Measurements from ENCODE around the gene COMT. TPM values are rescaled to one million over a fixed set of nuclear protein-coding genes. Genes with fewer than 3 reads are reported as not detected.

The COMT gene
- total and polyA plus RNA-seq, 9 of the 15 experiments (the other 6 are each of a cell fraction or from before 2014, with no cell fraction given) = 12.5 to 351 (median 155) TPM

DNA sequence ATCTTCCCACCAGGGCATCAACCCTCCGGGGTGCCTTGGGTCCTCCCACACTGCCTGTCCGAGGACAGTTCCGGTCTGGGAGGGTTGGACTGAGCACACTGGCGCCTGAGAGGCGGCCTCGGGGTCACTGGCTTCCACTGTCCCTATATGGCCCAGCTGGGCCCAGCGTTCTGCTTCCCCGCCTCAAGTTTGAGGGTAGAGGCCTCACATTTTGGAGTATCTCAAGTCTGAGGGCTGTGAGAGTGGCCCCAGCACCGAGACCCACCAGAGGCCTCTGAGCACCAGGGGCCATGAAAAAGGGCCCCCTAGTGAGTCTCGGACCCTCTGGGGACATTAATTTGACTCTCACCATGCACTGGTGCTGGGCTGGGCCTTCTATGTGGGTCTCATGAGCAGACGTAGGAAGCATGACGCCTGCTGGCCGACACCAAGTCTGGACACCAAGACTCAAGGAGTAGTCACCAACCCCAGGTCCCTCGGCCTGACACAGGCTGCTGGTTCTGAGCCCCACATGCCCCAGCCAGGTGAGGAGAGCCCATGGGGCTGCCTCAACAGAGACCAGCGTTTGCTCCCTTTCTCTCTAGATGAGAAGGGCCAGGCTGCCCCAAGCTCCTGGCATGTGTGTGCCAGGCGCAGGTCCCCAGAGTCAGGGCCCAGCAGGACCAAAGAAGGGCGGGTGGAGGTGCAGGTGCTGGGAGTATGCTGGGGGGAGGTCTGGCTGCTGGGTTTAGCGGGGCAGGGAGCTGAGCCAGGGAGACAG is 47.6 kb downstream of the COMT start (continued):
- TF ChIP-seq, protein P1, sequence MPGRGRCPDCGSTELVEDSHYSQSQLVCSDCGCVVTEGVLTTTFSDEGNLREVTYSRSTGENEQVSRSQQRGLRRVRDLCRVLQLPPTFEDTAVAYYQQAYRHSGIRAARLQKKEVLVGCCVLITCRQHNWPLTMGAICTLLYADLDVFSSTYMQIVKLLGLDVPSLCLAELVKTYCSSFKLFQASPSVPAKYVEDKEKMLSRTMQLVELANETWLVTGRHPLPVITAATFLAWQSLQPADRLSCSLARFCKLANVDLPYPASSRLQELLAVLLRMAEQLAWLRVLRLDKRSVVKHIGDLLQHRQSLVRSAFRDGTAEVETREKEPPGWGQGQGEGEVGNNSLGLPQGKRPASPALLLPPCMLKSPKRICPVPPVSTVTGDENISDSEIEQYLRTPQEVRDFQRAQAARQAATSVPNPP (IDR thresholded peaks at IDR 0.05; ENCODE audit: borderline replicate concordance, insufficient read depth, insufficient read length) = no peak
- TF ChIP-seq, protein P2, sequence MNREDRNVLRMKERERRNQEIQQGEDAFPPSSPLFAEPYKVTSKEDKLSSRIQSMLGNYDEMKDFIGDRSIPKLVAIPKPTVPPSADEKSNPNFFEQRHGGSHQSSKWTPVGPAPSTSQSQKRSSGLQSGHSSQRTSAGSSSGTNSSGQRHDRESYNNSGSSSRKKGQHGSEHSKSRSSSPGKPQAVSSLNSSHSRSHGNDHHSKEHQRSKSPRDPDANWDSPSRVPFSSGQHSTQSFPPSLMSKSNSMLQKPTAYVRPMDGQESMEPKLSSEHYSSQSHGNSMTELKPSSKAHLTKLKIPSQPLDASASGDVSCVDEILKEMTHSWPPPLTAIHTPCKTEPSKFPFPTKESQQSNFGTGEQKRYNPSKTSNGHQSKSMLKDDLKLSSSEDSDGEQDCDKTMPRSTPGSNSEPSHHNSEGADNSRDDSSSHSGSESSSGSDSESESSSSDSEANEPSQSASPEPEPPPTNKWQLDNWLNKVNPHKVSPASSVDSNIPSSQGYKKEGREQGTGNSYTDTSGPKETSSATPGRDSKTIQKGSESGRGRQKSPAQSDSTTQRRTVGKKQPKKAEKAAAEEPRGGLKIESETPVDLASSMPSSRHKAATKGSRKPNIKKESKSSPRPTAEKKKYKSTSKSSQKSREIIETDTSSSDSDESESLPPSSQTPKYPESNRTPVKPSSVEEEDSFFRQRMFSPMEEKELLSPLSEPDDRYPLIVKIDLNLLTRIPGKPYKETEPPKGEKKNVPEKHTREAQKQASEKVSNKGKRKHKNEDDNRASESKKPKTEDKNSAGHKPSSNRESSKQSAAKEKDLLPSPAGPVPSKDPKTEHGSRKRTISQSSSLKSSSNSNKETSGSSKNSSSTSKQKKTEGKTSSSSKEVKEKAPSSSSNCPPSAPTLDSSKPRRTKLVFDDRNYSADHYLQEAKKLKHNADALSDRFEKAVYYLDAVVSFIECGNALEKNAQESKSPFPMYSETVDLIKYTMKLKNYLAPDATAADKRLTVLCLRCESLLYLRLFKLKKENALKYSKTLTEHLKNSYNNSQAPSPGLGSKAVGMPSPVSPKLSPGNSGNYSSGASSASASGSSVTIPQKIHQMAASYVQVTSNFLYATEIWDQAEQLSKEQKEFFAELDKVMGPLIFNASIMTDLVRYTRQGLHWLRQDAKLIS (CRISPR knock-in tag; IDR thresholded peaks at IDR 0.05) = no peak
- TF ChIP-seq ZNF780A (CRISPR knock-in tag; IDR thresholded peaks at IDR 0.05) (no peak), ZNF324 (CRISPR knock-in tag; IDR thresholded peaks at IDR 0.05) (no peak), MCM5 (IDR thresholded peaks at IDR 0.05; ENCODE audit: low read depth) (no peak), ZNF764 (CRISPR knock-in tag; IDR thresholded peaks at IDR 0.05; ENCODE audit: low read depth) (no peak), GATAD2B (IDR thresholded peaks at IDR 0.05; ENCODE audit: borderline replicate concordance) (no peak), KLF6 (CRISPR knock-in tag; IDR thresholded peaks at IDR 0.05; ENCODE audit: borderline replicate concordance) (0 out of 2 replicates have a peak, but pooled peaks have one; percentile 17), MAFF (IDR thresholded peaks at IDR 0.05; ENCODE audit: low read length) (no peak), ZNF347 (CRISPR knock-in tag; IDR thresholded peaks at IDR 0.05; ENCODE audit: low read depth) (no peak), BACH1 (tag; IDR thresholded peaks at IDR 0.05) (no peak), DIDO1 (tag; IDR thresholded peaks at IDR 0.05; ENCODE audit: low read depth) (no peak), ZNF146 (CRISPR knock-in tag; IDR thresholded peaks at IDR 0.05; ENCODE audit: unreplicated experiment) (no peak), CCAR2 (IDR thresholded peaks at IDR 0.05; ENCODE audit: low read depth, low read length) (no peak)
- TF ChIP-seq, protein P3, sequence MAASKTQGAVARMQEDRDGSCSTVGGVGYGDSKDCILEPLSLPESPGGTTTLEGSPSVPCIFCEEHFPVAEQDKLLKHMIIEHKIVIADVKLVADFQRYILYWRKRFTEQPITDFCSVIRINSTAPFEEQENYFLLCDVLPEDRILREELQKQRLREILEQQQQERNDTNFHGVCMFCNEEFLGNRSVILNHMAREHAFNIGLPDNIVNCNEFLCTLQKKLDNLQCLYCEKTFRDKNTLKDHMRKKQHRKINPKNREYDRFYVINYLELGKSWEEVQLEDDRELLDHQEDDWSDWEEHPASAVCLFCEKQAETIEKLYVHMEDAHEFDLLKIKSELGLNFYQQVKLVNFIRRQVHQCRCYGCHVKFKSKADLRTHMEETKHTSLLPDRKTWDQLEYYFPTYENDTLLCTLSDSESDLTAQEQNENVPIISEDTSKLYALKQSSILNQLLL (CRISPR knock-in tag; IDR thresholded peaks at IDR 0.05; ENCODE audit: borderline replicate concordance) = no peak
- TF ChIP-seq, protein P4, sequence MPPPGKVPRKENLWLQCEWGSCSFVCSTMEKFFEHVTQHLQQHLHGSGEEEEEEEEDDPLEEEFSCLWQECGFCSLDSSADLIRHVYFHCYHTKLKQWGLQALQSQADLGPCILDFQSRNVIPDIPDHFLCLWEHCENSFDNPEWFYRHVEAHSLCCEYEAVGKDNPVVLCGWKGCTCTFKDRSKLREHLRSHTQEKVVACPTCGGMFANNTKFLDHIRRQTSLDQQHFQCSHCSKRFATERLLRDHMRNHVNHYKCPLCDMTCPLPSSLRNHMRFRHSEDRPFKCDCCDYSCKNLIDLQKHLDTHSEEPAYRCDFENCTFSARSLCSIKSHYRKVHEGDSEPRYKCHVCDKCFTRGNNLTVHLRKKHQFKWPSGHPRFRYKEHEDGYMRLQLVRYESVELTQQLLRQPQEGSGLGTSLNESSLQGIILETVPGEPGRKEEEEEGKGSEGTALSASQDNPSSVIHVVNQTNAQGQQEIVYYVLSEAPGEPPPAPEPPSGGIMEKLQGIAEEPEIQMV (tag; conservative IDR thresholded peaks at IDR 0.05; ENCODE audit: low read depth) = no peak
- TF ChIP-seq, protein P5, sequence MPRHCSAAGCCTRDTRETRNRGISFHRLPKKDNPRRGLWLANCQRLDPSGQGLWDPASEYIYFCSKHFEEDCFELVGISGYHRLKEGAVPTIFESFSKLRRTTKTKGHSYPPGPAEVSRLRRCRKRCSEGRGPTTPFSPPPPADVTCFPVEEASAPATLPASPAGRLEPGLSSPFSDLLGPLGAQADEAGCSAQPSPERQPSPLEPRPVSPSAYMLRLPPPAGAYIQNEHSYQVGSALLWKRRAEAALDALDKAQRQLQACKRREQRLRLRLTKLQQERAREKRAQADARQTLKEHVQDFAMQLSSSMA (CRISPR knock-in tag; IDR thresholded peaks at IDR 0.05) = no peak
- TF ChIP-seq, protein P6, sequence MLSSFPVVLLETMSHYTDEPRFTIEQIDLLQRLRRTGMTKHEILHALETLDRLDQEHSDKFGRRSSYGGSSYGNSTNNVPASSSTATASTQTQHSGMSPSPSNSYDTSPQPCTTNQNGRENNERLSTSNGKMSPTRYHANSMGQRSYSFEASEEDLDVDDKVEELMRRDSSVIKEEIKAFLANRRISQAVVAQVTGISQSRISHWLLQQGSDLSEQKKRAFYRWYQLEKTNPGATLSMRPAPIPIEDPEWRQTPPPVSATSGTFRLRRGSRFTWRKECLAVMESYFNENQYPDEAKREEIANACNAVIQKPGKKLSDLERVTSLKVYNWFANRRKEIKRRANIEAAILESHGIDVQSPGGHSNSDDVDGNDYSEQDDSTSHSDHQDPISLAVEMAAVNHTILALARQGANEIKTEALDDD (IDR thresholded peaks at IDR 0.05) = no peak
